ENCODE data around the gene CLDN16.

Gene CLDN16

DNA sequence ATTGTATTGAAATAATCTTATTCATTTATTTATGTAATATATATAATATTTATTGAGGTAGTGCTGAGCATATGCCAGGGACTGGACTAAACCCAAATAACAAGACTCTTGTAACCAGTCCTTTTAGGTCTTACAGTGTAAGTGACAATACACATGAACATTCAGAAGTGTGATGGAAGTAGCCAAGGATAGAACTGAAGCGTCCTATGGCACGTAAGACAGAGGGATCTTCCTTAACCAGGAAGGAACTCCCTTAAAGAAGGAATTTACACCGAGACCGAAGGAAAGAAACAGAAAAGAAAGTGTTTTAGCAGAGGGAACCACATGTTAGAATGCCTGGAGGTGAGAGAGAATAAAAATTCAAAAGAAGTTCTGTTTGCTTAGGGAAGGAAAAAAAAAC, 42.1 kb upstream of the CLDN16 start:
- Histone ChIP-seq H3K4me3 (ENCODE audit: low read depth, low read length) (no peak overlapping the region), H3K27ac (no peak overlapping the region), H3K9me3 (ENCODE audit: severe bottlenecking) (no peaks in the 10 kb centered on the region), H3K36me3 (no peaks in the 10 kb centered on the region), H3K27me3 (ENCODE audit: insufficient read depth, low read depth, severe bottlenecking) (no peaks in the 10 kb centered on the region)
- TF ChIP-seq, protein P1, sequence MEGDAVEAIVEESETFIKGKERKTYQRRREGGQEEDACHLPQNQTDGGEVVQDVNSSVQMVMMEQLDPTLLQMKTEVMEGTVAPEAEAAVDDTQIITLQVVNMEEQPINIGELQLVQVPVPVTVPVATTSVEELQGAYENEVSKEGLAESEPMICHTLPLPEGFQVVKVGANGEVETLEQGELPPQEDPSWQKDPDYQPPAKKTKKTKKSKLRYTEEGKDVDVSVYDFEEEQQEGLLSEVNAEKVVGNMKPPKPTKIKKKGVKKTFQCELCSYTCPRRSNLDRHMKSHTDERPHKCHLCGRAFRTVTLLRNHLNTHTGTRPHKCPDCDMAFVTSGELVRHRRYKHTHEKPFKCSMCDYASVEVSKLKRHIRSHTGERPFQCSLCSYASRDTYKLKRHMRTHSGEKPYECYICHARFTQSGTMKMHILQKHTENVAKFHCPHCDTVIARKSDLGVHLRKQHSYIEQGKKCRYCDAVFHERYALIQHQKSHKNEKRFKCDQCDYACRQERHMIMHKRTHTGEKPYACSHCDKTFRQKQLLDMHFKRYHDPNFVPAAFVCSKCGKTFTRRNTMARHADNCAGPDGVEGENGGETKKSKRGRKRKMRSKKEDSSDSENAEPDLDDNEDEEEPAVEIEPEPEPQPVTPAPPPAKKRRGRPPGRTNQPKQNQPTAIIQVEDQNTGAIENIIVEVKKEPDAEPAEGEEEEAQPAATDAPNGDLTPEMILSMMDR (IDR thresholded peaks at IDR 0.05; ENCODE audit: low read depth, low read length), result no peak
- no peak for DNase-seq

DNA sequence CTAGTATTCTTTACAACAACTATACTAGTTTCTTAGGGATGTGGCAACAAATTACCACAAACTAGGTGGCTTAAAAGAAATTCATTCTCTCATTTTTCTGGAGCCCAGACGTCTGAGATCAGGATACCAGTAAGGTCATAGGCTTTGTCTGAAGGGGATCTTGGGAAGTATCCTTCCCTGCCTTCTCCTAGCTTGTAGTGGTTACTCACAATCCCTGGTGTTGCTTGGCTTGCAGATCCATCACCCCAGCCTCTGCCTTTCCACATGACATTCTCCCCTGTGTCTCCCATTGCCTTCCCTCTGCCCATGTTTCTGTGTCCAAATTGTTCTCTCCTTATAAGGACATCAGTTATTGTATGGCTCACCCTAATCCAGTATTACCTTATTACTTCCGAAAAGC, 41.4 kb upstream of the CLDN16 start:
- H3K9me3 ChIP-seq (ENCODE audit: severe bottlenecking), result no peaks in the 10 kb centered on the region
- no peak overlapping the region for H3K4me3 ChIP-seq (ENCODE audit: low read depth, low read length)
- H3K27me3 ChIP-seq (ENCODE audit: insufficient read depth, low read depth, severe bottlenecking), result no peaks in the 10 kb centered on the region
- no peak for DNase-seq
- TF ChIP-seq, protein P1 (IDR thresholded peaks at IDR 0.05; ENCODE audit: low read depth, low read length), result no peak
- no peaks in the 10 kb centered on the region for H3K36me3 ChIP-seq
- no peak overlapping the region for H3K27ac ChIP-seq

DNA sequence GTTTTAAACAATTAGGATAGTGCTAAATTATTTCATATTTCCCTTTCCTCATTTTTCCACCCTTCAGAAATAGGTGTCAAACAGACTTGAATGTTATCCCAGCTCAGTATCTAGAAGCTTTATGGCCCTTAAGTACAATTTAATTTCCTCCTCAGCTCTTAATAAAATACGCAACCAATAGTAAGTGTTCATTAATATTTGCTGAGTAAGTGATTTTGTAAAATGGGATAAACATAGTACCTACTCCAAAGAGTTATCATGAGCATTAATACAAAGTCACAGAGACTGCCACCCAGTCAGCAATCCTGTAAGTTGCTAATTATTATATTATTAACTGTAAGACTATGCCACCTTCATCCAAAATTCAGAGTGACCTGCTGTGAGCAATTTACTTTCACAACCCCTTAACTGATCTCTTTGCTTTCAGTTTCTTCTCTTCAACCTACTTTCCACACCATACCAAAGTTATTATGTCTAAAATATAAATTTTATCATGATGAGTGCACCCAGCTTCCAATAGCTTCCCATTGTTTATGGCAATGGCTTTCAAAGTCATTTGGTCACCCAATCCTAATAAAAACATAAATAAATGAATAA, 35.0 kb upstream of the CLDN16 start:
- no peak overlapping the region for H3K27ac ChIP-seq
- no peak for DNase-seq
- TF ChIP-seq, protein P1 (IDR thresholded peaks at IDR 0.05; ENCODE audit: low read depth, low read length), result no peak
- no peaks in the 10 kb centered on the region for H3K9me3 ChIP-seq (ENCODE audit: severe bottlenecking)
- no peak overlapping the region for H3K4me3 ChIP-seq (ENCODE audit: low read depth, low read length)
- no peaks in the 10 kb centered on the region for H3K36me3 ChIP-seq
- no peaks in the 10 kb centered on the region for H3K27me3 ChIP-seq (ENCODE audit: insufficient read depth, low read depth, severe bottlenecking)

DNA sequence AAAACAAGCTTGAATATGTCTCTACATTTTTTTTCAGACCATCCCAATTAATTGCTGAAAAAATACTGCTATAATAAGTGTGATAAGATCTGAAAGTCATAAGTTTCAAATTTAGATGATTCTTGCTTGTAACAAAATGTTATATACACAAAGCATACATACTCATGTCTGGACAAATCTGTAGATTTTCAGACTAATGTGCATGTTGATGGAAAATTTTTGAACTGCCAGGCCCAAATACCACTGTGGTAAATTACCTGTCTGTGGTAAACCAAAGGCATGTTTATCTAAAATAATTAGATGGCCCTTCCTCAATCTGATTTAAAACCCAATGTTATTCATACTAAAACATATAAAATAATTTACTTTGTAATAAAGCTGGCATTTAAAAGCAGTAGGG, 31.7 kb upstream of the CLDN16 start:
- H3K36me3 ChIP-seq, result no peaks in the 10 kb centered on the region
- no peak overlapping the region for H3K4me3 ChIP-seq (ENCODE audit: low read depth, low read length)
- H3K9me3 ChIP-seq (ENCODE audit: severe bottlenecking), result no peaks in the 10 kb centered on the region
- H3K27ac ChIP-seq, result no peak overlapping the region
- H3K27me3 ChIP-seq (ENCODE audit: insufficient read depth, low read depth, severe bottlenecking), result no peaks in the 10 kb centered on the region
- DNase-seq, result no peak
- TF ChIP-seq, protein P1 (IDR thresholded peaks at IDR 0.05; ENCODE audit: low read depth, low read length), result no peak

DNA sequence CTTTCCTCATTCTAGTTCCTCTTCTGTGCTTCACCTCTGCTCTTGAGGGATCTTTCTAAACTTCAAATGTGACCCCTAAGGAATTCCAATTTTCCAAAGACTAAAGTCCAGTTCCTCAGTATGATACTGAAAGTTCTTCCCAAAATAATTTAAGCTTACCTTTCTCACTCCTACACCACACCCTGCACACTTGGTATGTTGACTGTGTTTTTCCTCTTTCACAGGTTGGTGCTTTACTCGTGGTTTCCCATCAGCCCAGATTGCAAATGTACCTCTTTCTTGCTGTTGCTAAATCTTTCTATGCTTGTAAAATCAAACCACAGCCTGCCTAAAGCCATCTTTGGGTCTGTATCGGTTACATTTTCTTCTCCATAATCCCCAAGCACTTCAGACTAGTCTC, 30.5 kb upstream of the CLDN16 start:
- Histone ChIP-seq H3K9me3 (ENCODE audit: severe bottlenecking) (no peaks in the 10 kb centered on the region), H3K27ac (no peak overlapping the region), H3K36me3 (no peaks in the 10 kb centered on the region), H3K27me3 (ENCODE audit: insufficient read depth, low read depth, severe bottlenecking) (no peaks in the 10 kb centered on the region), H3K4me3 (ENCODE audit: low read depth, low read length) (no peak overlapping the region)
- no peak for DNase-seq
- TF ChIP-seq, protein P1 (IDR thresholded peaks at IDR 0.05; ENCODE audit: low read depth, low read length), result no peak

DNA sequence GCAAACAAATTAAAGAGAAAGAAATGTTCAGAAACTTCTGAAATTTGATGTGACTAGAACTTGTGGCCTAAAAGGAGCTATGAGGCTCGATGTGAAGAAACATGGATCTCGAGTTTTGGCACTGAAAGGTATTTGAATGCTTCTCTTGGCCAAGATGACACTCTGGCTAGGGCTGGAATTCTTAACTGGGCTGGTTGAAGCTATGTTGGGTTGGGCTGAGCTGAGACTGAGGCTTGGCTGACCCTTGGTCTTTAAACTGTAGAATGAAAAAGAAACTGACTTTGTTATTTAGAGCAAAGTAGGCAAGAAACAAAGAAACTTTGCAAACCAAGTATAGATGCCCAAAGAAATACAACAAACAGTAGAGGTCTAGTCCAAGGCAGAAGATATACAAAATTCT, 28.1 kb upstream of the CLDN16 start:
- Histone ChIP-seq H3K9me3 (ENCODE audit: severe bottlenecking) (no peaks in the 10 kb centered on the region), H3K4me3 (ENCODE audit: low read depth, low read length) (no peak overlapping the region), H3K27ac (no peak overlapping the region), H3K36me3 (no peaks in the 10 kb centered on the region), H3K27me3 (ENCODE audit: insufficient read depth, low read depth, severe bottlenecking) (no peaks in the 10 kb centered on the region)
- DNase-seq, result no peak
- TF ChIP-seq, protein P1 (IDR thresholded peaks at IDR 0.05; ENCODE audit: low read depth, low read length), result no peak
